A549 (cell line): ENCODE data around the gene HLA-DQB2. TPM values are rescaled to one million over a fixed set of nuclear protein-coding genes. Genes with fewer than 3 reads are reported as not detected.

ENCODE experiments used
- ATAC-seq, 2 experiments: fragments of 200-7000 bp in 1 of 2; fragments of >200 bp in 1 of 2; cut with Nextera tagmentation in 1 of 2; cut with Tn5 transposase in 1 of 2; 3 replicates each; pipeline versions ENCODE4 v1.8.0 to v1.9.1; 2018 to 2020; ENCODE audit warnings: mild to moderate bottlenecking in 1 of 2, moderate library complexity in 1 of 2
- CTCF ChIA-PET: fragments of 300-600 bp; sonication (Branson Sonifier 250); formaldehyde crosslinking; extraction: SDS; loops from one replicate; lab custom pipeline; 2021; ENCODE audit warnings: antibody characterized with exemption, inconsistent platforms; lab: Yijun Ruan, JAX
- POLR2A ChIA-PET: fragments of 350-600 bp; formaldehyde crosslinking; extraction: SDS; loops from one replicate; lab custom pipeline; 2021; ENCODE audit warnings: antibody characterized with exemption, inconsistent platforms; lab: Yijun Ruan, JAX
- DNase-seq, 2 experiments: peaks; one replicate each; pipeline versions ENCODE4 v3.0.0 to v3.0.0-alpha.2; 2011 to 2016; ENCODE audit warnings: low read depth in 1 of 2, low spot score in 1 of 2
- FAIRE-seq: peaks from 2 replicates; lab custom pipeline; 2011; peaks lifted over from hg19 to GRCh38; lab: Jason Lieb, UNC
- H3K27ac ChIP-seq, 2 experiments: fragments of >200 bp; sonication (Bioruptor Twin); formaldehyde crosslinking; 3 replicates each; pipeline ENCODE4 v1.5.1; 2016 to 2017
- H3K4me1 ChIP-seq: fragments of >200 bp; sonication (Bioruptor Twin); formaldehyde crosslinking; 3 replicates; pipeline ENCODE4 v1.6.1; 2016
- H3K4me2 ChIP-seq: fragments of >200 bp; sonication (Bioruptor Twin); formaldehyde crosslinking; 3 replicates; pipeline ENCODE4 v1.6.1; 2016
- H3K4me3 ChIP-seq: fragments of >200 bp; sonication (Bioruptor Twin); formaldehyde crosslinking; 3 replicates; pipeline ENCODE4 v1.5.1; 2016
- H3K9me3 ChIP-seq: fragments of >200 bp; sonication (Bioruptor Twin); formaldehyde crosslinking; 3 replicates; pipeline ENCODE4 v1.6.1; 2016
- BHLHE40 ChIP-seq: IDR thresholded peaks from 2 replicates; pipeline ENCODE4 v1.6.1; 2012; ENCODE audit warnings: low read depth, low read length, inconsistent platforms
- CHD2 ChIP-seq: fragments of 150-350 bp; IDR thresholded peaks from 2 replicates; pipeline ENCODE4 v1.6.1; 2014; ENCODE audit warnings: low read length; ENCODE audit not compliant: partially characterized antibody
- CHD4 ChIP-seq: fragments of 200-600 bp; sonication (generic); IDR thresholded peaks from 2 replicates; pipeline ENCODE4 v1.6.1; 2016; ENCODE audit warnings: antibody characterized with exemption, mild to moderate bottlenecking, borderline replicate concordance
- EHF ChIP-seq: fragments of 250-450 bp; sonication (Bioruptor Pico); IDR thresholded peaks from 2 replicates; pipeline ENCODE4 v1.5.0; 2020; ENCODE audit warnings: mild to moderate bottlenecking
- EHMT2 ChIP-seq: fragments of 200-600 bp; sonication (generic); IDR thresholded peaks from 2 replicates; pipeline ENCODE4 v1.6.1; 2016; ENCODE audit warnings: antibody characterized with exemption, low read depth, mild to moderate bottlenecking, moderate library complexity
- ESRRA ChIP-seq: fragments of 150-350 bp; IDR thresholded peaks from 2 replicates; pipeline ENCODE4 v1.6.1; 2014; ENCODE audit warnings: mild to moderate bottlenecking, low read length, borderline replicate concordance
- FOSB ChIP-seq: fragments of 250-450 bp; sonication (Bioruptor Pico); IDR thresholded peaks from 2 replicates; pipeline ENCODE4 v1.5.0; 2020; ENCODE audit warnings: mild to moderate bottlenecking, moderate library complexity
- FOXS1 ChIP-seq: fragments of 250-450 bp; sonication (Bioruptor Pico); IDR thresholded peaks from 2 replicates; pipeline ENCODE4 v1.5.0; 2020; ENCODE audit warnings: mild to moderate bottlenecking, moderate library complexity
- HEYL ChIP-seq: fragments of 250-450 bp; sonication (Bioruptor Pico); IDR thresholded peaks from 2 replicates; pipeline ENCODE4 v1.8.0; 2021; ENCODE audit warnings: mild to moderate bottlenecking, moderate library complexity
- HOXB13 ChIP-seq: fragments of 250-450 bp; sonication (Bioruptor Pico); IDR thresholded peaks from 2 replicates; pipeline ENCODE4 v1.5.0; 2020; ENCODE audit warnings: low read depth, mild to moderate bottlenecking, moderate library complexity
- HOXB5 ChIP-seq: fragments of 250-450 bp; sonication (Bioruptor Pico); IDR thresholded peaks from 2 replicates; pipeline ENCODE4 v1.5.0; 2020; ENCODE audit warnings: mild to moderate bottlenecking, moderate library complexity
- JUN ChIP-seq, 2 experiments: fragments of >200 bp; sonication (Bioruptor Twin); formaldehyde crosslinking; IDR thresholded peaks; 2 replicates in 1 of 2; 3 replicates in 1 of 2; pipeline ENCODE4 v1.6.1; 2016 to 2017
- KDM1A ChIP-seq: fragments of 200-600 bp; sonication (generic); IDR thresholded peaks from 2 replicates; pipeline ENCODE4 v1.6.1; 2016; ENCODE audit warnings: low read depth, mild to moderate bottlenecking
- MAZ ChIP-seq: fragments of 150-350 bp; IDR thresholded peaks from 2 replicates; pipeline ENCODE4 v1.6.1; 2014; ENCODE audit warnings: antibody characterized with exemption, low read depth, low read length, borderline replicate concordance
- POLR2A ChIP-seq: IDR thresholded peaks from 2 replicates; pipeline ENCODE4 v1.6.1; 2012; ENCODE audit warnings: mild to moderate bottlenecking, low read length
- POLR2AphosphoS2 ChIP-seq: conservative IDR thresholded peaks from 2 replicates; pipeline ENCODE4 v1.6.1; 2012; ENCODE audit warnings: low read length, improper control_type of control experiment, inconsistent platforms
- RAD21 ChIP-seq, 2 experiments: fragments of >200 bp in 1 of 2; sonication (Bioruptor Twin) in 1 of 2; formaldehyde crosslinking in 1 of 2; IDR thresholded peaks in 1 of 2; conservative IDR thresholded peaks in 1 of 2; 2 replicates in 1 of 2; 3 replicates in 1 of 2; pipeline ENCODE4 v1.6.1; 2012 to 2018; ENCODE audit warnings: inconsistent platforms in 1 of 2
- SREBF2 ChIP-seq: fragments of 450-650 bp; IDR thresholded peaks from 2 replicates; pipeline ENCODE4 v1.6.1; 2014; ENCODE audit warnings: mild to moderate bottlenecking, moderate library complexity
- TFCP2L1 ChIP-seq: fragments of 250-450 bp; sonication (Bioruptor Pico); IDR thresholded peaks from 2 replicates; pipeline ENCODE4 v1.5.0; 2021; ENCODE audit warnings: mild to moderate bottlenecking
- ZC3H11A ChIP-seq: fragments of 450-650 bp; IDR thresholded peaks from 2 replicates; pipeline ENCODE4 v1.6.1; 2014; ENCODE audit warnings: antibody characterized with exemption, mild to moderate bottlenecking
- ZFP36 ChIP-seq: fragments of 450-650 bp; IDR thresholded peaks from 2 replicates; pipeline ENCODE4 v1.6.1; 2014; ENCODE audit warnings: borderline replicate concordance; ENCODE audit not compliant: partially characterized antibody
- ZNF302 ChIP-seq: fragments of 250-450 bp; sonication (Bioruptor Pico); IDR thresholded peaks from 2 replicates; pipeline ENCODE4 v1.9.0; 2021; ENCODE audit warnings: inconsistent platforms, mild to moderate bottlenecking, moderate library complexity
- ZSCAN20 ChIP-seq: fragments of 250-450 bp; sonication (Bioruptor Pico); IDR thresholded peaks from 2 replicates; pipeline ENCODE4 v1.8.0; 2022; ENCODE audit warnings: mild to moderate bottlenecking, moderate library complexity
- WGBS: methylation state at CpG from one replicate; pipeline ENCODE4 v1.1.6; 2017; ENCODE audit errors: missing lambda C conversion rate; 5-methylcytosine and 5-hydroxymethylcytosine counted together
- polyA plus RNA-seq, 4 experiments: library from polyadenylated mRNA; depleted of rRNA in 3 of 4; stranded (reverse); fragments of >200 nt; fragmentation: RNase III in 1 of 4; extraction: RNeasy Plus Mini Kit Qiagen cat#74134 plus additional on column Dnase treatment in 1 of 4; gene quantifications; 2 replicates in 3 of 4; 3 replicates in 1 of 4; pipeline ENCODE4 v1.2.3, GENCODE V29; 2011 to 2017
- TF ChIP-seq, protein P1 (sequence below): fragments of 250-450 bp; sonication (Bioruptor Pico); IDR thresholded peaks from 2 replicates; pipeline ENCODE4 v1.5.0; 2021; ENCODE audit warnings: mild to moderate bottlenecking, moderate library complexity, borderline replicate concordance
- TF ChIP-seq, protein P2 (sequence below): IDR thresholded peaks from 2 replicates; pipeline ENCODE4 v1.6.1; 2012
- TF ChIP-seq, protein P3 (sequence below): fragments of >200 bp; sonication (Bioruptor Twin); formaldehyde crosslinking; IDR thresholded peaks from 3 replicates; pipeline ENCODE4 v1.5.1; 2016

Gene HLA-DQB2
- polyA plus RNA-seq, 2 of the 4 experiments (the other 2 are of a cell fraction): not detected

DNA sequence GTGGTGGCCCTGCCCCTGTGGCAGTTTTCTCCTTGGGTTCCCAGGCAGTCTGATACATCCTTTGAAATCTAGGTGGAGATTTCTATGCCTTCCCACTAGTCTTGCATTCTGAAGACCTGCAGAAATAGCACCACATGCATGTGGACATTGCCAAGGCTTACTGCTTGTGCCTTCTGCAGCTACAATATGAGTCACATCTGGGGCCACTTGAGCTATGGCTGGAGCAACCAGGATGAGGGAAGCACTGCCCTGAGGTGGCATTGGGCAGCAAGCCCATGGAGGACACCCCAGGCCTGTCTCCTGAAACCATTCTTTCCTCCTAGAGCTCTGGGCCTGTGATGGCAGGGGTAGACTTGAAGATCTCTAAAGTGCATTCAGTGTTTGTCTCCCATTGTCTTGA is 15.7 kb upstream of the HLA-DQB2 start:
- Histone ChIP-seq H3K4me2 (no peak overlapping the region), H3K4me3 (no peak overlapping the region), H3K4me1 (no peaks in the 10 kb centered on the region), H3K27ac (no peak overlapping the region), H3K9me3 (no peaks in the 10 kb centered on the region)
- TF ChIP-seq TFCP2L1 (no peak), ZC3H11A (no peak), POLR2A (no peak), ZNF302 (CRISPR knock-in tag) (no peak), KDM1A (no peak), HOXB5 (CRISPR knock-in tag) (no peak), CHD4 (no peak), EHF (CRISPR knock-in tag) (no peak), CHD2 (no peak), FOXS1 (CRISPR knock-in tag) (no peak), SREBF2 (no peak)
- TF ChIP-seq, protein P1, sequence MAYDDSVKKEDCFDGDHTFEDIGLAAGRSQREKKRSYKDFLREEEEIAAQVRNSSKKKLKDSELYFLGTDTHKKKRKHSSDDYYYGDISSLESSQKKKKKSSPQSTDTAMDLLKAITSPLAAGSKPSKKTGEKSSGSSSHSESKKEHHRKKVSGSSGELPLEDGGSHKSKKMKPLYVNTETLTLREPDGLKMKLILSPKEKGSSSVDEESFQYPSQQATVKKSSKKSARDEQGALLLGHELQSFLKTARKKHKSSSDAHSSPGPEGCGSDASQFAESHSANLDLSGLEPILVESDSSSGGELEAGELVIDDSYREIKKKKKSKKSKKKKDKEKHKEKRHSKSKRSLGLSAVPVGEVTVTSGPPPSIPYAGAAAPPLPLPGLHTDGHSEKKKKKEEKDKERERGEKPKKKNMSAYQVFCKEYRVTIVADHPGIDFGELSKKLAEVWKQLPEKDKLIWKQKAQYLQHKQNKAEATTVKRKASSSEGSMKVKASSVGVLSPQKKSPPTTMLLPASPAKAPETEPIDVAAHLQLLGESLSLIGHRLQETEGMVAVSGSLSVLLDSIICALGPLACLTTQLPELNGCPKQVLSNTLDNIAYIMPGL (CRISPR knock-in tag): no peak
- TF ChIP-seq, protein P2, sequence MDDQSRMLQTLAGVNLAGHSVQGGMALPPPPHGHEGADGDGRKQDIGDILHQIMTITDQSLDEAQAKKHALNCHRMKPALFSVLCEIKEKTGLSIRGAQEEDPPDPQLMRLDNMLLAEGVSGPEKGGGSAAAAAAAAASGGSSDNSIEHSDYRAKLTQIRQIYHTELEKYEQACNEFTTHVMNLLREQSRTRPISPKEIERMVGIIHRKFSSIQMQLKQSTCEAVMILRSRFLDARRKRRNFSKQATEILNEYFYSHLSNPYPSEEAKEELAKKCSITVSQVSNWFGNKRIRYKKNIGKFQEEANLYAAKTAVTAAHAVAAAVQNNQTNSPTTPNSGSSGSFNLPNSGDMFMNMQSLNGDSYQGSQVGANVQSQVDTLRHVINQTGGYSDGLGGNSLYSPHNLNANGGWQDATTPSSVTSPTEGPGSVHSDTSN: no peak
- ATAC-seq: no peak
- CTCF ChIA-PET: interaction anchor here (1.5 kb wide), 1 partner anchor 89 kb away, joined by 4 read pairs; no protein-coding TSS in a partner anchor
- FAIRE-seq: no peak
- POLR2A ChIA-PET: no interaction called here
- no peak for DNase-seq

DNA sequence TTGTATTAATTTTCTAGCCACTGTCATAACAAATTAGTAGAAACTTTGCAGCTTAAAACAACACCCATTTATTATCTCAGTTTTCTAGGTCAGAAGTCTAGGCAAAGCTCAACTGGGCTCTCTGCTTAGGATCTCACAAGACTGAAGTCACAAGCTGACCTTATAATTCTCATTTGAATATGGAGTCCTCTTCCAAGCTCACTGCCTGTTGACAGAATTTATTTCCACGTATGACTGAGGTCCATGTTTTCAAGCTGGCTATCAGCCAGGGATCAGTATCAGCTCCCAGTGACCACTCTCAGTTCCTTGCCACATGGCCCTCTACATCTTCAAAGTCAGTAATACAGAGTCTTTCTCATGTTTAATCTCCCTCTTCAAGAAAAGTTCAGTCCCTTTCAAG is 11.7 kb upstream of the HLA-DQB2 start:
- FAIRE-seq (no peak), ATAC-seq (no peak), DNase-seq (no peak)
- H3K9me3 ChIP-seq: no peaks in the 10 kb centered on the region
- WGBS: 0% methylated on average over 1 of the region's 1 CpG
- ChIA-PET CTCF (interaction anchor here (1.0 kb wide), 1 partner anchor 13 kb away, joined by 3 read pairs; no protein-coding TSS in a partner anchor), POLR2A (no interaction called here)
- no peak overlapping the region for H3K4me2 ChIP-seq
- no peaks in the 10 kb centered on the region for H3K4me1 ChIP-seq
- H3K27ac ChIP-seq: no peak overlapping the region
- H3K4me3 ChIP-seq: no peak overlapping the region
- TF ChIP-seq ESRRA (no peak), ZC3H11A (no peak), BHLHE40 (no peak), HOXB13 (CRISPR knock-in tag) (no peak), EHMT2 (no peak), FOSB (no peak), JUN (IDR thresholded peaks at IDR 0.05) (no peak), SREBF2 (no peak), ZSCAN20 (no peak), RAD21 (conservative IDR thresholded peaks at IDR 0.05 in 1 of 2, IDR thresholded peaks at IDR 0.05 in 1 of 2) (no peak), POLR2AphosphoS2 (no peak), HEYL (CRISPR knock-in tag) (no peak), MAZ (no peak), ZFP36 (no peak), EHF (CRISPR knock-in tag) (no peak)
- TF ChIP-seq, protein P3, sequence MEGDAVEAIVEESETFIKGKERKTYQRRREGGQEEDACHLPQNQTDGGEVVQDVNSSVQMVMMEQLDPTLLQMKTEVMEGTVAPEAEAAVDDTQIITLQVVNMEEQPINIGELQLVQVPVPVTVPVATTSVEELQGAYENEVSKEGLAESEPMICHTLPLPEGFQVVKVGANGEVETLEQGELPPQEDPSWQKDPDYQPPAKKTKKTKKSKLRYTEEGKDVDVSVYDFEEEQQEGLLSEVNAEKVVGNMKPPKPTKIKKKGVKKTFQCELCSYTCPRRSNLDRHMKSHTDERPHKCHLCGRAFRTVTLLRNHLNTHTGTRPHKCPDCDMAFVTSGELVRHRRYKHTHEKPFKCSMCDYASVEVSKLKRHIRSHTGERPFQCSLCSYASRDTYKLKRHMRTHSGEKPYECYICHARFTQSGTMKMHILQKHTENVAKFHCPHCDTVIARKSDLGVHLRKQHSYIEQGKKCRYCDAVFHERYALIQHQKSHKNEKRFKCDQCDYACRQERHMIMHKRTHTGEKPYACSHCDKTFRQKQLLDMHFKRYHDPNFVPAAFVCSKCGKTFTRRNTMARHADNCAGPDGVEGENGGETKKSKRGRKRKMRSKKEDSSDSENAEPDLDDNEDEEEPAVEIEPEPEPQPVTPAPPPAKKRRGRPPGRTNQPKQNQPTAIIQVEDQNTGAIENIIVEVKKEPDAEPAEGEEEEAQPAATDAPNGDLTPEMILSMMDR: no peak
